GM21786 (cell line): ENCODE results near the gene PLRG1.

Experiments
- ATAC-seq: cut with Tn5 transposase; IDR thresholded peaks from one replicate; pipeline ENCODE4 v1.9.1; 2021; ENCODE audit not compliant: unreplicated experiment

PLRG1 gene

DNA sequence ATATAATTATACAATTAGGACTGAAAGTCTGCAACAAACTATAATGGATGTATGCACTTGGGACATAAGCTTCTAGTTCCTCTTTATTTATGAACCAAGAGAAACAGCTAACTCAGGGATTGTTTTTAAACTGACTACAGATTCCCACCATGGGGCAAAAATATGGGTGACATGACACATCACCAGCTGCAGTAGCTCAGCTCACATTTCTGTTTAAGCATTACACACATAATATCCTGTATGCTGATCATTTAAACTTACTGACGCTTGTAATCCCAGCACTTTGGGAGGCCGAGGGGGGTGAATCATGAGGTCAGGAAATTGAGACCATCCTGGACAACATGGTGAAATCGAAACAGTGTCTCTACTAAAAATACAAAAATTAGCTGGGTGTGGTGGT is 24.1 kb upstream of the PLRG1 start:
- no peak for ATAC-seq

- no peak for ATAC-seq
Observed at GRCh38 chr4:154573190-154573870, 23.1 kb upstream of the PLRG1 start.

DNA sequence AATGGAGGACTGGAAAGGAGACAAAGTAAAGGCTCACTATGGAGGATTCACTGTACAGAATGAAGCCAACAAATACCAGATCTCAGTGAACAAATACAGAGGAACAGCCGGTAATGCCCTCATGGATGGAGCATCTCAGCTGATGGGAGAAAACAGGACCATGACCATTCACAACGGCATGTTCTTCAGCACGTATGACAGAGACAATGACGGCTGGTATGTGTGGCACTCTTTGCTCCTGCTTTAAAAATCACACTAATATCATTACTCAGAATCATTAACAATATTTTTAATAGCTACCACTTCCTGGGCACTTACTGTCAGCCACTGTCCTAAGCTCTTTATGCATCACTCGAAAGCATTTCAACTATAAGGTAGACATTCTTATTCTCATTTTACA is 19.4 kb upstream of the PLRG1 start:
- ATAC-seq: no peak

DNA sequence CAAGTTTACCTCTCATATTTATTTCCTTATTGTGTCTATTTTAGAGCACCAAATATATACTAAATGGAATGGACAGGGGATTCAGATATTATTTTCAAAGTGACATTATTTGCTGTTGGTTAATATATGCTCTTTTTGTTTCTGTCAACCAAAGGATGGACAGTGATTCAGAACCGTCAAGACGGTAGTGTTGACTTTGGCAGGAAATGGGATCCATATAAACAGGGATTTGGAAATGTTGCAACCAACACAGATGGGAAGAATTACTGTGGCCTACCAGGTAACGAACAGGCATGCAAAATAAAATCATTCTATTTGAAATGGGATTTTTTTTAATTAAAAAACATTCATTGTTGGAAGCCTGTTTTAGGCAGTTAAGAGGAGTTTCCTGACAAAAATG is 18.8 kb upstream of the PLRG1 start:
- no peak for ATAC-seq

GRCh38 chr4:154566639-154567204 is 16.5 kb upstream of the PLRG1 start:
- ATAC-seq: no peak

DNA sequence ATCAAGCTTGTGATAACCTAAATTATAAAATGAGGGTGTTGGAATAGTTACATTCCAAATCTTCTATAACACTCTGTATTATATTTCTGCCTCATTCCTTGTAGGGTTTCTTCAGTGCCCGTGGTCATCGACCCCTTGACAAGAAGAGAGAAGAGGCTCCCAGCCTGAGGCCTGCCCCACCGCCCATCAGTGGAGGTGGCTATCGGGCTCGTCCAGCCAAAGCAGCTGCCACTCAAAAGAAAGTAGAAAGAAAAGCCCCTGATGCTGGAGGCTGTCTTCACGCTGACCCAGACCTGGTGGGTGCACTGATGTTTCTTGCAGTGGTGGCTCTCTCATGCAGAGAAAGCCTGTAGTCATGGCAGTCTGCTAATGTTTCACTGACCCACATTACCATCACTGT is 15.5 kb upstream of the PLRG1 start:
- ATAC-seq: no peak

- no peak for ATAC-seq
Observed at GRCh38 chr4:154564311-154564710, 14.1 kb upstream of the PLRG1 start.

DNA sequence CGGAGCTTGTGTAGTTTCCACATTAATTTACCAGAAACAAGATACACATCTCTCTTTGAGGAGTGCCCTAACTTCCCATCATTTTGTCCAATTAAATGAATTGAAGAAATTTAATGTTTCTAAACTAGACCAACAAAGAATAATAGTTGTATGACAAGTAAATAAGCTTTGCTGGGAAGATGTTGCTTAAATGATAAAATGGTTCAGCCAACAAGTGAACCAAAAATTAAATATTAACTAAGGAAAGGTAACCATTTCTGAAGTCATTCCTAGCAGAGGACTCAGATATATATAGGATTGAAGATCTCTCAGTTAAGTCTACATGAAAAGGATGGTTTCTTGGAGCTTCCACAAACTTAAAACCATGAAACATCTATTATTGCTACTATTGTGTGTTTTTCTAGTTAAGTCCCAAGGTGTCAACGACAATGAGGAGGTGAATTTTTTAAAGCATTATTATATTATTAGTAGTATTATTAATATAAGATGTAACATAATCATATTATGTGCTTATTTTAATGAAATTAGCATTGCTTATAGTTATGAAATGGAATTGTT is 12.6 kb upstream of the PLRG1 start, which contains the start of gene FGB:
Gene FGB, plus strand, starts transcription at position 315 of the 558 bp plus-strand sequence. Its CDS starts 8 bp downstream, at position 323.
- no peak for ATAC-seq

DNA sequence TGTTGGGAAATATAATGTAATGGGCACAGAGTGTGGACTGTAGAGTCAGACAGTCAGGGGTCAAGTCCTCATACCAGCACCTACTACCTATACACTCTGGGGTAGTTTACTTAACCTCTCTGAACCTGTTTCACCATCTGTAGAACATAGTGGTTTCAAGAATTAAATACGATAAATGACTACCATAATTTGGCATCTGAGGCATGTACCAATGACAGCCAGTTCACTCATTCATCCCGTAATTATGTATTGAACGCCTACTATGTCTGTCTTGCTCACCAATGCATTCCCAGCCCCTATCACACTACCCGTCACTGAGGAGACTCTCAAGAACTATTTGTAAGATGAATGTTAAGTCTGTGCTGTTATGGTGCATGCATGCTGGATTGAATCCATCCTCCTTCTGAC is 10.6 kb upstream of the PLRG1 start:
- ATAC-seq: no peak

GRCh38 chr4:154560419-154560801 is 10.2 kb upstream of the PLRG1 start:
- ATAC-seq: no peak

- peak; percentile 87 for ATAC-seq
Observed at GRCh38 chr4:154559494-154560418, 9.6 kb upstream of the PLRG1 start.

GRCh38 chr4:154559141-154559493 is 8.9 kb upstream of the PLRG1 start:
- ATAC-seq: no peak

DNA sequence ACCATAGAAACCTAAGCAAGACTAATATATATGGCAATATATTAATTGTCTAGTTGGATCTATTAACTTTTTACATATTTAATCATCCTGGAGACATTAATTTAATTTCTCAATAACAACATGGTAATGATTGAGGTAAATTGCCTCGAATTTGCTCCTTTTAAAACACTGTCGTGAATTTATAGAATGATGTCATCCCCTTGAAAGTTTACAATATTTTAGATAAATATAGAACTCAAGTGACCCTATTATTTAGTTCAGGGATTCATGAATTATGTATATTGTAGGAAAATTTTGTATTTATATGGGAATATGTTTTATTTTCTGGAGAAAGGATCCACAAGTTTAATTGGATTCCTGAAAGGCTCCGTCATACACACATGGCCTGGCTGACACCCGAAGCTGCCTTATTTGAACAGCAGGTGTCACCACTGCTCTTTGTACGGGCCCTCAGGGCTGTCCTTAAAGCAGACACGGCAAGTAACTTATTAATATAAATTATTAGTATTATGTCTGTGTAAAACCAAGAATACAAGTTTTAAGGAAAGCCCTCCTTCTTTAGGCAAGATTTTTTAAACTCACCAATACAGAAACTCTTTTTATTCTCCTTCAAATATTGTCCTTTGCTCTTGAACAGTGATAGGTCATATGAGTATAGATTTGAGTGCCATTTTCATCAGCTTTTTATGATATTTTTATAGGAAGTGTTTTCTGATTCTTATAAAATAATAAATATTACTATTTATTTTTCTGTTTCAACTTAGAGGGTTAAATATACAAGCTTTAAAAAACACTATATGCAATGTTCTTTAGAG is 1.9 kb upstream of the PLRG1 start:
- ATAC-seq: peak; percentile 53

GRCh38 chr4:154545689-154546088 is 4.5 kb downstream of the PLRG1 start:
- no peak for ATAC-seq

GRCh38 chr4:154542271-154542879 is 7.8 kb downstream of the PLRG1 start:
- ATAC-seq: no peak

GRCh38 chr4:154534296-154534695 is 15.9 kb downstream of the PLRG1 start:
- no peak for ATAC-seq

- ATAC-seq: no peak
Observed at GRCh38 chr4:154529728-154530519, 20.3 kb downstream of the PLRG1 start.

GRCh38 chr4:154528869-154529268 is 21.3 kb downstream of the PLRG1 start:
- ATAC-seq: no peak

DNA sequence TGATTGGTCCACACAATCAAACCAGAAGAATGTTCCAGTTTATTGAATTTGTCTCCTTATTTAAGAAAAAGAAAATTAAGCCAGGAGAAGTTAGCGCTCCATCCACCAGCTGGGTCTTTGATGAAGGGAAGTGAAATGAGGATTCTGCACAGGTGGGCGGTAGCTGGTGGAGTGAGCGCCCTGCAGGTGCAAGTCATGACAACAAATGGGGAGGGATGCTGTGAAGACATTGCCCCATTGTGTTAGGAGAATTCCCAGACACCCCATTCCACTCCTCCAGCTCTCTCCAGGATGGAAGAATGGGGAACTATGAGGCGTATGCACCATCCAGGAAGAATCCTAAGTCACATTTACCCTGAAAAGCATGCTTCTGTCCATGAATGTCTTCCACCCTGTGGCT is 22.9 kb downstream of the PLRG1 start:
- no peak for ATAC-seq

DNA sequence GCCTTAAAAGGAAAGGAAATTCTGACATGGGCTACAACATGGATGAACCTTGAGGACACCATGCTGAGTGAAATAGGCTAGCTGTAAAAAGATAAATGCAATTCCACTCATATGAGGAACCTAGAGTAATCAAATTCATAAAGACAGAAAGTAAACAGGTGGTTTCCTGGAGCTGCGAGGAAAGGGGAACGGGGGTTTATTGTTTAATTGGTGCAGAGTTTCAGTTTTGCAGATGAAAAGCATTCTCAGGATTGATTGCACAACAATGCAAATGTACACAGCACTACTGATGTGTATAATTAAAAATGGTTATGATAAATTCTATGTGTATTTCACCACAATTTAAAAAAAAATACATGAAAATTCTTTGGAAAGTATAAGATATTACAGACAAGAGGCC is 24.0 kb downstream of the PLRG1 start:
- peak; percentile 62 for ATAC-seq
